GM21529 (cell line): ENCODE measurements around the gene MARS1.

ENCODE experiments used
- ATAC-seq: cut with Tn5 transposase; IDR thresholded peaks from one replicate; pipeline ENCODE4 v1.9.1; 2021; ENCODE audit not compliant: unreplicated experiment

MARS1 gene

GRCh38 chr12:57526477-57527126, 38.7 kb downstream of the MARS1 start:
- no peak for ATAC-seq

- no peak for ATAC-seq
These were observed 39.3 kb downstream of the MARS1 start for GRCh38 chr12:57527184-57527583.

- no peak for ATAC-seq
These were observed 40.3 kb downstream of the MARS1 start for GRCh38 chr12:57528176-57528575.

- ATAC-seq = no peak
These were observed 41.1 kb downstream of the MARS1 start for GRCh38 chr12:57528831-57529555.

- ATAC-seq = no peak
These were observed 42.0 kb downstream of the MARS1 start for GRCh38 chr12:57529831-57530230.

GRCh38 chr12:57530396-57531142, 42.7 kb downstream of the MARS1 start:
- no peak for ATAC-seq

GRCh38 chr12:57531836-57532235, 44.0 kb downstream of the MARS1 start:
- no peak for ATAC-seq

- ATAC-seq = no peak
These were observed 45.2 kb downstream of the MARS1 start for GRCh38 chr12:57533108-57533507.

GRCh38 chr12:57534250-57534649, 46.4 kb downstream of the MARS1 start:
- no peak for ATAC-seq

GRCh38 chr12:57534991-57535543, 47.2 kb downstream of the MARS1 start:
- ATAC-seq = no peak

- no peak for ATAC-seq
These were observed 48.1 kb downstream of the MARS1 start for GRCh38 chr12:57535764-57536596.

- ATAC-seq = no peak
These were observed 48.7 kb downstream of the MARS1 start for GRCh38 chr12:57536597-57536942.

GRCh38 chr12:57539134-57539768, 51.4 kb downstream of the MARS1 start:
- no peak for ATAC-seq

- ATAC-seq = no peak
These were observed 53.1 kb downstream of the MARS1 start for GRCh38 chr12:57541001-57541400.

GRCh38 chr12:57541717-57542116, 53.8 kb downstream of the MARS1 start:
- no peak for ATAC-seq

- ATAC-seq = no peak
These were observed 55.7 kb downstream of the MARS1 start for GRCh38 chr12:57543581-57543980.

- no peak for ATAC-seq
These were observed 58.1 kb downstream of the MARS1 start for GRCh38 chr12:57545809-57546437.

- peak; percentile 99 for ATAC-seq
These were observed 58.8 kb downstream of the MARS1 start, which contains the start of gene DCTN2 for GRCh38 chr12:57546438-57547287. TSS of gene DCTN2 (minus strand) at chr12:57547192. CDS start at chr12:57547063, 129 bp downstream.
